Measurements from ENCODE around the gene MOK.

Gene MOK

DNA sequence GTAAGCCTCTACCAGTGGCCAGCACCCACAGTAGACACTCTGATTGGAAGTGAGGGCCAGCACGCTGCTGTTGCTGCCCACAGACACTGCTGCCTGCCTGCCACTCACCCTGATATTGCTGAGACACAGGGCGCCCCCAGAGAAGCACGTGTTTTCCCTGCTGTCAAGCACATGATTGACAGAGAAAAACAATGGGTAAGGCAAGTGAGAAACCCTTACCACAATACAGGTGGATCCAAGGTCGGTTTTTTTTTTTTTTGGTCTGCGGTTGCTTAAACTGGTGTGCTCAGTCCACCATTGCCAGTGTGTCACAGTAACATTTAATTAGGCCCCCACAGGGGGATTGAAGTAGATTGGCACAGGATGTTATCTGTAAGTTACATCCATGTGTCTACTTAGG is 99.4 kb downstream of the MOK start:
- no peak for DNase-seq
- H3K9me3 ChIP-seq (ENCODE audit: severe bottlenecking): no peaks in the 10 kb centered on the region
- H3K27ac ChIP-seq: no peak overlapping the region
- H3K4me3 ChIP-seq (ENCODE audit: low read depth, low read length): no peak overlapping the region
- H3K27me3 ChIP-seq (ENCODE audit: insufficient read depth, low read depth, severe bottlenecking): no peaks in the 10 kb centered on the region
- TF ChIP-seq, protein P1, sequence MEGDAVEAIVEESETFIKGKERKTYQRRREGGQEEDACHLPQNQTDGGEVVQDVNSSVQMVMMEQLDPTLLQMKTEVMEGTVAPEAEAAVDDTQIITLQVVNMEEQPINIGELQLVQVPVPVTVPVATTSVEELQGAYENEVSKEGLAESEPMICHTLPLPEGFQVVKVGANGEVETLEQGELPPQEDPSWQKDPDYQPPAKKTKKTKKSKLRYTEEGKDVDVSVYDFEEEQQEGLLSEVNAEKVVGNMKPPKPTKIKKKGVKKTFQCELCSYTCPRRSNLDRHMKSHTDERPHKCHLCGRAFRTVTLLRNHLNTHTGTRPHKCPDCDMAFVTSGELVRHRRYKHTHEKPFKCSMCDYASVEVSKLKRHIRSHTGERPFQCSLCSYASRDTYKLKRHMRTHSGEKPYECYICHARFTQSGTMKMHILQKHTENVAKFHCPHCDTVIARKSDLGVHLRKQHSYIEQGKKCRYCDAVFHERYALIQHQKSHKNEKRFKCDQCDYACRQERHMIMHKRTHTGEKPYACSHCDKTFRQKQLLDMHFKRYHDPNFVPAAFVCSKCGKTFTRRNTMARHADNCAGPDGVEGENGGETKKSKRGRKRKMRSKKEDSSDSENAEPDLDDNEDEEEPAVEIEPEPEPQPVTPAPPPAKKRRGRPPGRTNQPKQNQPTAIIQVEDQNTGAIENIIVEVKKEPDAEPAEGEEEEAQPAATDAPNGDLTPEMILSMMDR (IDR thresholded peaks at IDR 0.05; ENCODE audit: low read depth, low read length): no peak
- peaks cover 22% of the 10 kb centered on the region for H3K36me3 ChIP-seq

DNA sequence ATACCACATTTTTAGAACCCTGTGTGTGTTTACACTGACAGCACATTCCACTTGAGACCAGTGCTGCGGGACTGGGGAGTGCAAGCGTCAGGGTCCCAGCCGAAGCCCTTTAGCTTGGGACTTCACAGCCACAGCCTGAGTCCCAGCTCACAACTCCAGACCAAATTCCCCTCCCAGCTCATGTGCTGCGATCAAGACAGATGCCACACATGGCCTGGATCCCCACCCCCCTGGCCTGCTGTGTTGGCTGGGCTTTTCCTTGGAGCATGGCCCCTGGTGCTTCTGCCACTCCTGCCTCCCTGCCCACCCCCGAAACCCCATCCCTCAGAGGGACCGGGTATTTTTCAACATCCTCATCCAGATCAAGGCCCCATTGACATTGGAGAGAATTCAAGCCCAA is 101.6 kb downstream of the MOK start:
- no peaks in the 10 kb centered on the region for H3K9me3 ChIP-seq (ENCODE audit: severe bottlenecking)
- no peak overlapping the region for H3K27ac ChIP-seq
- H3K4me3 ChIP-seq (ENCODE audit: low read depth, low read length): no peak overlapping the region
- H3K36me3 ChIP-seq: peaks cover 26% of the 10 kb centered on the region
- H3K27me3 ChIP-seq (ENCODE audit: insufficient read depth, low read depth, severe bottlenecking): no peaks in the 10 kb centered on the region
- DNase-seq: no peak
- TF ChIP-seq, protein P1 (IDR thresholded peaks at IDR 0.05; ENCODE audit: low read depth, low read length): no peak

DNA sequence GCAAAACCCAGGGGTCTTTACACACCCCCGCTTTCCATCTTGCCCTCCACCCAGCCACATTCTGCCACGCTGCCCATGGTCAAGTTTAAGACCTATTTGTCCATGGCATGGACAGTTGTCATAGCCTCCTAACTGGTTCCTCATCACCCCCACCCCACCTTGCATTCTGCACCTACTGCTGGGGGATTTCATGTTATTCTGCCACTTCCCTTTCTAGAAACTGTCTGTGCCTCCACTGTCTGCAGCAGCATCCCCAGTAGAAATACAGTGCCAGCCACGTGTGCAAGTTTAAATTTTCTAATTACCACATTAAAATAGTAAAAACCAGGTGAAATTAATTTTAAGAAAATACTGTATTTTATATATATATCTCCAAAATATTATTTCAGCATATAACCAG is 102.0 kb downstream of the MOK start:
- H3K9me3 ChIP-seq (ENCODE audit: severe bottlenecking): no peaks in the 10 kb centered on the region
- no peak overlapping the region for H3K27ac ChIP-seq
- TF ChIP-seq, protein P1 (IDR thresholded peaks at IDR 0.05; ENCODE audit: low read depth, low read length): no peak
- no peak overlapping the region for H3K4me3 ChIP-seq (ENCODE audit: low read depth, low read length)
- DNase-seq: no peak
- peaks cover 29% of the 10 kb centered on the region for H3K36me3 ChIP-seq
- H3K27me3 ChIP-seq (ENCODE audit: insufficient read depth, low read depth, severe bottlenecking): no peaks in the 10 kb centered on the region

DNA sequence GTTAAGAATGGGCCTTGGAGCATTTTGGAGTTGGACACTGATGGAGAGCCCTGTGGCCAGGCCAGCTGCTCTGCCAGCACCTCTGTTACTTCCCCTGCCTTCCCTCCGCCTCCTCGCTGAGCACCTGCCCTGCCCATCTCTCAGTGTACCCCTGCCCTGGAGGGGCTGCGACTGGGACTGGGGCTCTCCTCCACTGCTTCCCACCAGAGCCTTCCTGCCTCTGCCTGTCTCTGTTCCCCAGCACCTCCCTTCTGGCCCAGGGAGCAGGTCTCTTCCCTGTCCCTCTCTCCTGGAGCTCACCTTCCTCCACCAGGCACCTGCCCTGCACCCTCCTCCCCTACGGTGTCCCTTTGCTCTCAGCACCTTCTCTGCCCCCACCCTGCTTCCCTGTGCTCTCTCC is 103.2 kb downstream of the MOK start:
- no peak overlapping the region for H3K4me3 ChIP-seq (ENCODE audit: low read depth, low read length)
- TF ChIP-seq, protein P1 (IDR thresholded peaks at IDR 0.05; ENCODE audit: low read depth, low read length): no peak
- H3K27ac ChIP-seq: no peak overlapping the region
- H3K36me3 ChIP-seq: peaks cover 38% of the 10 kb centered on the region
- no peak for DNase-seq
- H3K27me3 ChIP-seq (ENCODE audit: insufficient read depth, low read depth, severe bottlenecking): no peaks in the 10 kb centered on the region
- H3K9me3 ChIP-seq (ENCODE audit: severe bottlenecking): no peaks in the 10 kb centered on the region

DNA sequence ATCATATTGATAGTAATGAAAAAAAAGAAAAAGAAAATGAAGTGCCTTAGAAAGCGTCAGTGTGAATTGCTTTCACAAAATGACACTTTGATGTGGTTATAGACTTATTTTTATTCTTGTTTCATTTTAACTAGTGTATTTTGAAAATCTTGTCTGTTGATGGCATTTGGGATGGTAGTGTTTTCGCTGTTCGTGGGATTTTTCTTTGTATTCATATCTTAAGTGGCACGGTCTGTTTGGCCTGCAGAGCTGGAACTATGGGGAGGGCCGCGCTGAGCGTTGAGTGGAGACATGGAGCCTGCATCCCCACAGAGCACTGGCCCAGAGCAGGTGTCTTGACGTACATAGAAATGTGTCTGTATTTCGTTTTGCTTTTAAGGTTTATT is 103.6 kb downstream of the MOK start:
- no peak overlapping the region for H3K27ac ChIP-seq
- H3K27me3 ChIP-seq (ENCODE audit: insufficient read depth, low read depth, severe bottlenecking): no peaks in the 10 kb centered on the region
- DNase-seq: no peak
- TF ChIP-seq, protein P1 (IDR thresholded peaks at IDR 0.05; ENCODE audit: low read depth, low read length): no peak
- H3K9me3 ChIP-seq (ENCODE audit: severe bottlenecking): no peaks in the 10 kb centered on the region
- no peak overlapping the region for H3K4me3 ChIP-seq (ENCODE audit: low read depth, low read length)
- peaks cover 41% of the 10 kb centered on the region for H3K36me3 ChIP-seq

DNA sequence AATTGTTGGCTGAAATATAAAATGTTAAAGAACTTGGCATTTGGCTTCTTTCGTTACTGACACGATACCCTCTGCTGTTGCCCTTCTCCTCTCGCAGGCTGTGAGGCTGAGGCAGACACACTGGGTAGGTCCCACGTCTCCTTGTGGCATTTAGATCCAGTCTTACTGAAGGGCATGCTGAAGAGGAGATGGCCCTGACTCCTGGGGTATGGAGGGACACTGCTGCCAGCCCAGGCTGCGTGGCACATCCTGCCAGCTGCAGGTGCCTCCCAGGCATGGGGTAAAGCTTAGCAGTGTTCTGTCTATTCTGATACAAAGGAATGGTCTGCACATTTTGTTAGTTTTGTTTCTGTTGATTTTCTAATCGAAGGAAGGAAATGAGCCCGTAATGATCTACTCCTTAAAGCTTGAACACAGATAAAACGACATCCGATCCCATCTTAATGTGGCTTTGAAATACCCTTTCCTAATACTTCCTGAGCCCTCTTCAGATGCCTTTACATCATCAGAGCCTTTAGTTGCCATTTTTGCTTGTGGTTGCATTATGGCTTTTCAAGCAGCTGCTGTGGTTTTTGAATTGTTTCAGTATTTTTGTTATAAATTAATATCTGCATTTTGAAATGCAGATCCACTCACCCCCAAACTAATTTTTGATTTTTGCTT is 104.1 kb downstream of the MOK start:
- no peak for DNase-seq
- H3K36me3 ChIP-seq: peaks cover 42% of the 10 kb centered on the region
- H3K27me3 ChIP-seq (ENCODE audit: insufficient read depth, low read depth, severe bottlenecking): no peaks in the 10 kb centered on the region
- H3K9me3 ChIP-seq (ENCODE audit: severe bottlenecking): no peaks in the 10 kb centered on the region
- TF ChIP-seq, protein P1 (IDR thresholded peaks at IDR 0.05; ENCODE audit: low read depth, low read length): no peak
- H3K27ac ChIP-seq: no peak overlapping the region
- no peak overlapping the region for H3K4me3 ChIP-seq (ENCODE audit: low read depth, low read length)
